ENCODE measurements around the gene FTO.

GRCh38 chr16:54027062-54027461, 323.1 kb downstream of the FTO start:
- TF ChIP-seq POLR2A (IDR thresholded peaks at IDR 0.05): no peak
- TF ChIP-seq CTCF (IDR thresholded peaks at IDR 0.05): no peak

Measured in uterus (tissue), 2 donors.